ENCODE results near the gene NHSL2. TPM values are rescaled to one million over a fixed set of nuclear protein-coding genes. Genes with fewer than 3 reads are reported as not detected.
A peak's percentile ranks its signal among the peaks of the same experiment; 100 is the strongest.

The NHSL2 gene
- total and polyA plus RNA-seq, 10 donors = 0.24 to 20.8 (median 10.1) TPM

DNA sequence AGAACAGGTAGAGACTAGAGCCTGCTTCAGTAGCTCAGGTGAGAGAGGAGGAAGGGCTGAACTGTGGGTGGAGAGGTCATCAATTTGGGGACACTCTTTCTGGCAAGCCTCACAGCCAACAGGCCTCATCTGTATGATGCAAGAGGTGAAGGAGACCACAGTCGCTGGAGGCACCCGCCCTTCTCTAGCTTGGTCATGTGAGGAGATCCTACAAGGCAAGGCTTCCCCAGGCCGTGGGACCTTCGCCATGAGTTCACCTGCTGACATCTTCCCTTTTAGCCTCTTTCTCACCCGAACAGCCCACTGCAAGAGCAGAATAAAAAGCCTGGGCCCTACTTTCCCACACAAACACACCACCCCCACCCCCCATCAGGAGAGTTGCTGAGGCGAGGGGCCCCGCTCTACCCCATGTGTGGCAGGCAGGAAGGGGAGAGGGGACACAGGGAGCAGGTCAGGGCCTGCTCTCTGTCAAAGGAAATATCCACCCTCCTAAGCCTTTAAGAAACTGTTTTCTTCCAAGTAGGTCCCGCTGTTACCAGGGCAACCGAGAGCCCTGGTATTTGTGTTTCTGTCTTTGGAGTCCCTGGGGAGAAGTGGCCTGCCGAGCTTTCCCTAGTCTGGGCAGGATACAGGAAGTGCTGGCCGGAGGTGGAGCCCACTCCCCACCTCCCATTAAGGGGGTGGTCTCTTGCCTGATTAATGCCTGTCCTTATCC, 213.0 kb downstream of the NHSL2 start:
- Histone ChIP-seq H3K4me1 (peaks cover 0 to 73% (median 46%) of the 10 kb centered on the region in 6 donors), H3K9me3 (no peaks in the 10 kb centered on the region), H3K4me3 (no peak overlapping the region), H3K27ac (peak overlapping the region in 6 of 8 donors; percentile 32 to 88 (median 78)), H3K36me3 (no peaks in the 10 kb centered on the region), H3K27me3 (replicated peaks in 1 of 7) (peaks cover 0 to 32% (median 0%) of the 10 kb centered on the region in 7 donors)
- no peak for TF ChIP-seq POLR2AphosphoS5 (IDR thresholded peaks at IDR 0.05)
- TF ChIP-seq, protein P1, sequence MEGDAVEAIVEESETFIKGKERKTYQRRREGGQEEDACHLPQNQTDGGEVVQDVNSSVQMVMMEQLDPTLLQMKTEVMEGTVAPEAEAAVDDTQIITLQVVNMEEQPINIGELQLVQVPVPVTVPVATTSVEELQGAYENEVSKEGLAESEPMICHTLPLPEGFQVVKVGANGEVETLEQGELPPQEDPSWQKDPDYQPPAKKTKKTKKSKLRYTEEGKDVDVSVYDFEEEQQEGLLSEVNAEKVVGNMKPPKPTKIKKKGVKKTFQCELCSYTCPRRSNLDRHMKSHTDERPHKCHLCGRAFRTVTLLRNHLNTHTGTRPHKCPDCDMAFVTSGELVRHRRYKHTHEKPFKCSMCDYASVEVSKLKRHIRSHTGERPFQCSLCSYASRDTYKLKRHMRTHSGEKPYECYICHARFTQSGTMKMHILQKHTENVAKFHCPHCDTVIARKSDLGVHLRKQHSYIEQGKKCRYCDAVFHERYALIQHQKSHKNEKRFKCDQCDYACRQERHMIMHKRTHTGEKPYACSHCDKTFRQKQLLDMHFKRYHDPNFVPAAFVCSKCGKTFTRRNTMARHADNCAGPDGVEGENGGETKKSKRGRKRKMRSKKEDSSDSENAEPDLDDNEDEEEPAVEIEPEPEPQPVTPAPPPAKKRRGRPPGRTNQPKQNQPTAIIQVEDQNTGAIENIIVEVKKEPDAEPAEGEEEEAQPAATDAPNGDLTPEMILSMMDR (IDR thresholded peaks at IDR 0.05 in 8 of 11, conservative IDR thresholded peaks at IDR 0.05 in 3 of 11) = no peak
- no peak for TF ChIP-seq POLR2A (IDR thresholded peaks at IDR 0.05)
- intact Hi-C loops (cut with DNase I; ENCODE audit: low total_unique reads) = no loop called here
- WGBS, 5 donors = 34 to 70% (median 43%) methylated on average over 2 to 11 of the region's 11 CpGs
- DNase-seq = peak; percentile 78

DNA sequence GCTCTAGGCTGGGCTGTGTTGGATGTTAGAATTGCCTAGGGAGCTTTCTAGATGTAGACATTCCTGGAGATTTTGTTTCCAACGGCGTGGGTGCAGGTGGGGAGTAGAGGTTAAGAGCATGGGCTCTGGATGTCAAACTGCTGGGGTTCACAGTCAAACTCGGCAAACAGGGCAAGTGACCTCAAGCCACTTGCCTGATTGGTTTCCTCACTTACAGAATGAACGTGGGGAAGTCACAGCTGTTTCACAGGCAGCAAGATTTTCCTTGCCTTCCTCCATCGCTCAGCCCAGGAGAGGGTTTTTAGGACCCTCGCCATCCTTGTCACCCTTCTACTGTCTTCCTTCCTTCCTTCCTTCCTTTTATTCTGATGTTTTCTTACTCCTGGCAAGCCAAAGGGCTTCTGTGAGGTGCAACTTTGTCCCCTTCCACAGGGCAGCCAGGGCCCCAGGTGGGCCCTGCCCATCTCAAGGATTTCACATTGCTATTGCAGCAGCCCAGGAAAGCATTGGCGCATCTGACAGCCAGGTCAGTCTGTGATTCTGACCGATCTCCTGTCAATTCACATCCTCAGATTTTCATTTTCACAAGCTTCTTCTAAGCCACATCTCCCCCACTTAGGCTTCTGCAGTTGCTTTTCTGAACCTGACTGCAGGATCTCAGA, 214.0 kb downstream of the NHSL2 start:
- Histone ChIP-seq H3K4me3 (no peak overlapping the region), H3K27me3 (replicated peaks in 1 of 7) (peaks cover 0 to 32% (median 0%) of the 10 kb centered on the region in 7 donors), H3K36me3 (no peaks in the 10 kb centered on the region), H3K9me3 (no peaks in the 10 kb centered on the region), H3K27ac (peak overlapping the region in 6 of 8 donors; percentile 32 to 88 (median 78)), H3K4me1 (peaks cover 0 to 73% (median 46%) of the 10 kb centered on the region in 6 donors)
- intact Hi-C loops (cut with DNase I; ENCODE audit: low total_unique reads) = loop anchor here (5.0 kb wide), 1 partner anchor 107 kb away; no protein-coding TSS in a partner anchor
- no peak for TF ChIP-seq POLR2A (IDR thresholded peaks at IDR 0.05)
- TF ChIP-seq, protein P1 (IDR thresholded peaks at IDR 0.05 in 8 of 11, conservative IDR thresholded peaks at IDR 0.05 in 3 of 11) = no peak
- TF ChIP-seq POLR2AphosphoS5 (IDR thresholded peaks at IDR 0.05) = no peak
- DNase-seq = no peak
- 56 to 66% (median 60%) methylated on average over 5 to 8 of the region's 8 CpGs for WGBS, 5 donors

DNA sequence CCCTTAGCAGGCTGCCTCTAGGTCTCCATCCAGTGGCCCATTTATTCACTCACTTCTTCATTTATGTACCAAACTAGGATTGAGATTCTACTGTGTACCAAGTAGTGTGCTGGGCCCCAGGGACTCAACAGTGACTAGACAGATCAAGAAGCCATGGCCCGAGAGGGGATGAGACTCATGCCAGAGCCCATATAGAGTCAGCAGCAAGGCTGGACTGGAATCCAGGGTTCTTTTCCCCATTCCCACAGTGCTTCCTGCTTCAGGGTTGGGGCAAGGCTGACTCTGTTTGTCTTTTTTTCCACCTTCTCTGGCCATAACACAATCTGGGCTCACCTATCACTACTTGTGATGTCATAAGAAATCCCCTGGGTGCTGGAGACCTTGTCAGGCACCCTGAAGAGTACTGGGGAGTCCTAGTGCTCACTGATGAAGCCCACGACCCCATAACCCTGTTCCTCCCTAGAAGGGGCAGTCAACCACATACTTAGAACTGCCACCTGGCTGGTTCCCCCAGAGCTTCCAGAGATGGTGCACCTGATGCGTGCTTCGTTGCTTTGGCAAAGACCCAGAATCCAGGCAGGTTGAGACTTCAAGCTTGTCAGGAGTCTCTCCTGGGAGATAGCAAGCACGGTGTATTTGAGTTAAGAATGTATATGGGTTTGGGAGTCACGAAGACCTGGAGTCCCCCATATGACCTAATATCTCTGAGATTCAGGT, 214.8 kb downstream of the NHSL2 start:
- peaks cover 0 to 36% (median 0%) of the 10 kb centered on the region in 7 donors for H3K27me3 ChIP-seq (replicated peaks in 1 of 7)
- no peaks in the 10 kb centered on the region for H3K36me3 ChIP-seq
- H3K4me1 ChIP-seq = peaks cover 0 to 72% (median 47%) of the 10 kb centered on the region in 6 donors
- DNase-seq = no peak
- WGBS, 5 donors = 55 to 63% (median 57%) methylated on average over 4 to 6 of the region's 6 CpGs
- peak overlapping the region in 4 of 8 donors; percentile 42 to 88 (median 51) for H3K27ac ChIP-seq
- no peaks in the 10 kb centered on the region for H3K9me3 ChIP-seq
- intact Hi-C loops (cut with DNase I; ENCODE audit: low total_unique reads) = loop anchor here (5.0 kb wide), 1 partner anchor 108 kb away; no protein-coding TSS in a partner anchor
- H3K4me3 ChIP-seq = no peak overlapping the region
- TF ChIP-seq POLR2A (IDR thresholded peaks at IDR 0.05) (no peak), POLR2AphosphoS5 (IDR thresholded peaks at IDR 0.05) (no peak)
- TF ChIP-seq, protein P1 (IDR thresholded peaks at IDR 0.05 in 8 of 11, conservative IDR thresholded peaks at IDR 0.05 in 3 of 11) = no peak

Measured in spleen (tissue), 11 donors.